K562 (cell line): Measurements from ENCODE around the gene CYLD. TPM values are rescaled to one million over a fixed set of nuclear protein-coding genes. Genes with fewer than 3 reads are reported as not detected.

Experiments
- ATAC-seq: fragments of 200-7000 bp; cut with Tn5 transposase; 3 replicates; pipeline ENCODE4 v1.9.1; 2020; ENCODE audit warnings: moderate library complexity
- BruUV-seq: library from RNA; stranded (reverse); fragments of 400-500 nt; replicated peaks from 2 replicates; lab custom pipeline; 2021; lab: Mats Ljungman, UMichigan
- CTCF ChIA-PET: fragments of 300-600 bp; formaldehyde crosslinking; extraction: SDS; loops from one replicate; lab custom pipeline; 2021; ENCODE audit warnings: low intra/inter-chr PET ratio; lab: Yijun Ruan, JAX
- POLR2A ChIA-PET: fragments of 300-600, 350-650 bp; sonication (Branson Sonifier 250); formaldehyde crosslinking; extraction: SDS; loops from one replicate; lab custom pipeline; 2021; ENCODE audit warnings: antibody characterized with exemption, inconsistent platforms; lab: Yijun Ruan, JAX
- DNase-seq, 4 experiments: peaks; one replicate each; pipeline versions ENCODE4 v3.0.0 to v3.0.0-alpha.2; 2011 to 2018; ENCODE audit warnings: low spot score in 3 of 4, mixed read lengths in 3 of 4; ENCODE audit errors: extremely low read depth in 1 of 4
- FAIRE-seq: peaks from 2 replicates; lab custom pipeline; 2011; peaks lifted over from hg19 to GRCh38; lab: Jason Lieb, UNC
- H2AFZ ChIP-seq: 2 replicates; pipeline ENCODE4 v1.6.0; 2011; ENCODE audit warnings: low read depth, low read length, control low read depth, inconsistent platforms
- H3K27ac ChIP-seq: fragments of 200-600 bp; 3 replicates; pipeline ENCODE4 v1.8.0; 2011; ENCODE audit warnings: low read depth, mild to moderate bottlenecking, control low read depth, inconsistent platforms, low read length, moderate library complexity, mixed read lengths; ENCODE audit errors: extremely low read depth
- H3K27me3 ChIP-seq, 2 experiments: fragments of 300-600 bp in 1 of 2; 2 replicates in 1 of 2; 3 replicates in 1 of 2; pipeline versions ENCODE4 v1.6.0 to v1.8.0; 2011; ENCODE audit warnings: inconsistent platforms in 2 of 2, low read length in 2 of 2, mild to moderate bottlenecking in 1 of 2, mixed read lengths in 1 of 2, moderate library complexity in 1 of 2; ENCODE audit not compliant: control insufficient read depth in 2 of 2, insufficient read depth in 2 of 2
- H3K36me3 ChIP-seq: fragments of 300-600 bp; 3 replicates; pipeline ENCODE4 v1.8.0; 2011; ENCODE audit warnings: mild to moderate bottlenecking, low read length, inconsistent platforms; ENCODE audit not compliant: control insufficient read depth, insufficient read depth
- H3K4me1 ChIP-seq, 2 experiments: fragments of 200-600 bp in 1 of 2; replicated peaks in 1 of 2; 2 replicates in 1 of 2; 3 replicates in 1 of 2; pipeline versions ENCODE4 v1.5.1 to v1.8.0; 2011; ENCODE audit warnings: inconsistent platforms in 2 of 2, low read length in 2 of 2, mild to moderate bottlenecking in 1 of 2, mixed read lengths in 1 of 2, moderate library complexity in 1 of 2; ENCODE audit not compliant: control insufficient read depth in 2 of 2, insufficient read depth in 2 of 2
- H3K4me2 ChIP-seq: 2 replicates; pipeline ENCODE4 v1.6.1; 2011; ENCODE audit warnings: low read length, control low read depth, inconsistent platforms, mixed read lengths; ENCODE audit not compliant: insufficient read depth
- H3K4me3 ChIP-seq: fragments of 200-600 bp; sonication (generic), shearing (Covaris generic); 2 replicates; pipeline ENCODE4 v1.5.1; 2016; ENCODE audit warnings: control low read depth, inconsistent platforms
- H3K79me2 ChIP-seq: fragments of 200-600 bp; 3 replicates; pipeline ENCODE4 v1.8.0; 2011; ENCODE audit warnings: low read length, inconsistent platforms; ENCODE audit not compliant: control insufficient read depth, insufficient read depth
- H3K9ac ChIP-seq, 2 experiments: 2 replicates each; pipeline versions ENCODE4 v1.6.0 to v1.6.1; 2011; ENCODE audit warnings: low read depth in 2 of 2, low read length in 2 of 2, control low read depth in 1 of 2, inconsistent platforms in 1 of 2, mild to moderate bottlenecking in 1 of 2, mixed read lengths in 1 of 2; ENCODE audit not compliant: insufficient read depth in 1 of 2
- H3K9me1 ChIP-seq: one replicate; pipeline ENCODE4 v1.6.0; 2011; ENCODE audit warnings: inconsistent platforms, mild to moderate bottlenecking, low read length, moderate library complexity; ENCODE audit not compliant: control insufficient read depth, insufficient read depth
- H3K9me3 ChIP-seq: replicated peaks from 2 replicates; pipeline ENCODE4 v1.5.1; 2011; ENCODE audit warnings: low read depth, low read length, inconsistent platforms; ENCODE audit not compliant: control insufficient read depth, insufficient read depth
- H4K20me1 ChIP-seq: replicated peaks from 2 replicates; pipeline ENCODE4 v1.6.1; 2011; ENCODE audit warnings: low read length, inconsistent platforms, mixed read lengths; ENCODE audit not compliant: control insufficient read depth, insufficient read depth
- CHD1 ChIP-seq: fragments of 200-600 bp; sonication (generic); IDR thresholded peaks from one replicate; pipeline ENCODE4 v1.6.1; 2012; ENCODE audit warnings: mild to moderate bottlenecking, moderate library complexity, low read length, inconsistent platforms
- CUX1 ChIP-seq: fragments of 200-800 bp; sonication (Bioruptor generic); IDR thresholded peaks from 2 replicates; pipeline ENCODE4 v1.6.1; 2016; ENCODE audit warnings: missing genetic modification characterization, missing compliant biosample characterization
- MCM2 ChIP-seq: fragments of 450-650 bp; IDR thresholded peaks from 2 replicates; pipeline ENCODE4 v1.6.1; 2017; ENCODE audit warnings: low read depth, mild to moderate bottlenecking
- PML ChIP-seq: IDR thresholded peaks from 2 replicates; pipeline ENCODE4 v1.6.1; 2012; ENCODE audit warnings: low read length, inconsistent platforms
- SAFB2 ChIP-seq: fragments of 200-400 bp; formaldehyde crosslinking; IDR thresholded peaks from 2 replicates; pipeline ENCODE4 v1.6.1; 2018; ENCODE audit warnings: borderline replicate concordance, low read length, low read depth, moderate library complexity; ENCODE audit not compliant: severe bottlenecking
- WGBS: fragments of 100-300 bp; shearing (Covaris generic); methylation state at CpG from one replicate; pipeline ENCODE4 v1.1.6; 2016; ENCODE audit warnings: low coverage, mixed read lengths; ENCODE audit not compliant: insufficient coverage; ENCODE audit errors: missing lambda C conversion rate; 5-methylcytosine and 5-hydroxymethylcytosine counted together
- in situ Hi-C: fragments of 300-500 bp; cut with MboI; formaldehyde crosslinking; loops from 4 replicates; pipeline ENCODE4 v1.15.0; 2018; ENCODE audit warnings: inconsistent platforms, mixed read lengths
- intact Hi-C: fragments of 100-400 bp; cut with micrococcal nuclease; formaldehyde crosslinking; loops from 2 replicates; pipeline ENCODE4 v1.14.2; 2022
- polyA plus RNA-seq, 8 experiments: library from polyadenylated mRNA; depleted of rRNA in 4 of 8; stranded (reverse) in 5 of 8; unstranded in 3 of 8; fragments of >200 nt; fragmentation: Nextera tagmentation in 2 of 8; fragmentation: Illumina TruSeq in 1 of 8; extraction: Ambion mirVana in 2 of 8; extraction: Trizol in 1 of 8; gene quantifications; 2 replicates each; pipeline versions ENCODE4 v1.2.1 to v1.2.3, GENCODE V29; 2011 to 2014; ENCODE audit warnings: inconsistent platforms in 1 of 8, missing spikeins in 1 of 8
- total RNA-seq, 7 experiments: library from RNA; depleted of rRNA in 6 of 7; stranded (reverse); fragments of >200 nt in 6 of 7; fragmentation: Illumina TruSeq in 2 of 7; extraction: Trizol in 2 of 7; gene quantifications; 2 replicates each; pipeline versions ENCODE4 v1.2.1 to v1.2.3, GENCODE V29; 2011 to 2021; ENCODE audit warnings: low replicate concordance in 1 of 7

Gene CYLD
- total and polyA plus RNA-seq, 9 of the 15 experiments (the other 6 are each of a cell fraction or from before 2014, with no cell fraction given) = 3.4 to 7.4 (median 5.3) TPM

GRCh38 chr16:50761267-50761666, 19.4 kb downstream of the CYLD start:
- Histone ChIP-seq H3K36me3 (no peaks in the 10 kb centered on the region), H3K27ac (no peak overlapping the region), H3K4me3 (no peak overlapping the region), H3K4me1 (peaks cover 0 to 4% of the 10 kb centered on the region in 2 experiments; a peak in 1 of 5 replicates), H3K9me1 (no peaks in the 10 kb centered on the region), H3K9ac (no peak overlapping the region), H3K79me2 (no peaks in the 10 kb centered on the region), H2AFZ (no peak overlapping the region), H3K27me3 (no peaks in the 10 kb centered on the region), H3K4me2 (no peak overlapping the region), H4K20me1 (no peaks in the 10 kb centered on the region), H3K9me3 (no peaks in the 10 kb centered on the region)
- no peak for DNase-seq
- POLR2A ChIA-PET = no interaction called here
- TF ChIP-seq SAFB2 (no peak), MCM2 (no peak), CHD1 (no peak), CUX1 (CRISPR knock-in tag) (no peak), PML (no peak)
- intact Hi-C loops (no loop called here), in situ Hi-C loops (no loop called here)
- 25% methylated on average over 1 of the region's 1 CpG for WGBS
- no peak for ATAC-seq
- no TSS peak for BruUV-seq
- FAIRE-seq = no peak
- CTCF ChIA-PET = no interaction called here
